Choroid plexus epithelial cell (primary cell): ENCODE measurements around the gene NXF1.
A peak's percentile ranks its signal among the peaks of the same experiment; 100 is the strongest.
"Not testable (repeated sequence)": the region's sequence is repeated elsewhere in the genome, so short reads cannot be mapped to it uniquely, and the experiment has no call there.

Experiments
- DNase-seq: peaks from one replicate; pipeline ENCODE4 v3.0.0-alpha.2; 2010; ENCODE audit warnings: low read depth
- H3K4me3 ChIP-seq: 2 replicates; pipeline ENCODE4 v1.5.1; 2011; ENCODE audit warnings: low read depth, mild to moderate bottlenecking, control low read depth, low read length, moderate library complexity
- CTCF ChIP-seq: conservative IDR thresholded peaks from 2 replicates; pipeline ENCODE4 v1.5.1; 2011; ENCODE audit warnings: low read depth, mild to moderate bottlenecking, control low read depth, inconsistent platforms, low read length, moderate library complexity

The NXF1 gene

GRCh38 chr11:62830904-62831519 is 25.8 kb upstream of the NXF1 start:
- peak overlapping the region; percentile 89 for H3K4me3 ChIP-seq
- TF ChIP-seq CTCF: no peak
- DNase-seq: no peak

DNA sequence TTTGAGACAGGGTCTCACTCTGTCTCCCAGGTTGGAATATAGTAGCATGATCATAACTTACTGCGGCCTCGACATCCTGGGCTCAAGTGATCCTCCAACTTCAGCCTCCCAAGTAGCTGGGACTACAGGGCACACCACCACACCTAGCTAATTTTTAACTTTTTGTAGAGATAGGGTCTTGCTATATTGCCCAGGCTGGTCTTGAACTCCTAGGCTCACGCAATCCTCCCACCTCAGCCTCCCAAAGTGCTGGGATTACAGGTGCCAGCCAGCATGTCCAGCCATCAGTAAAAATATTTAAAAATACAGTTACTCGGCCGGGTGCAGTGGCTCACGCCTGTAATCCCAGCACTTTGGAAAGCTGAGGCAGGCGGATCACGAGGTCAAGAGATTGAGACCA is 22.9 kb upstream of the NXF1 start:
- not testable (repeated sequence) for DNase-seq

GRCh38 chr11:62823677-62824076 is 18.4 kb upstream of the NXF1 start:
- no peak for DNase-seq
- H3K4me3 ChIP-seq: no peak overlapping the region
- TF ChIP-seq CTCF: no peak

More for the DNA sequence above, 22.9 kb upstream of the NXF1 start:
- not testable (repeated sequence) for H3K4me3 ChIP-seq

- TF ChIP-seq CTCF: no peak
- H3K4me3 ChIP-seq: no peak overlapping the region
- DNase-seq: no peak
Observed at GRCh38 chr11:62817129-62817528, 11.9 kb upstream of the NXF1 start.

- TF ChIP-seq CTCF: no peak
- DNase-seq: no peak
- H3K4me3 ChIP-seq: no peak overlapping the region
Observed at GRCh38 chr11:62816557-62816956, 11.3 kb upstream of the NXF1 start.

- no peak overlapping the region for H3K4me3 ChIP-seq
- no peak for TF ChIP-seq CTCF
- DNase-seq: no peak
Observed at GRCh38 chr11:62811659-62812058, 6.4 kb upstream of the NXF1 start.

DNA sequence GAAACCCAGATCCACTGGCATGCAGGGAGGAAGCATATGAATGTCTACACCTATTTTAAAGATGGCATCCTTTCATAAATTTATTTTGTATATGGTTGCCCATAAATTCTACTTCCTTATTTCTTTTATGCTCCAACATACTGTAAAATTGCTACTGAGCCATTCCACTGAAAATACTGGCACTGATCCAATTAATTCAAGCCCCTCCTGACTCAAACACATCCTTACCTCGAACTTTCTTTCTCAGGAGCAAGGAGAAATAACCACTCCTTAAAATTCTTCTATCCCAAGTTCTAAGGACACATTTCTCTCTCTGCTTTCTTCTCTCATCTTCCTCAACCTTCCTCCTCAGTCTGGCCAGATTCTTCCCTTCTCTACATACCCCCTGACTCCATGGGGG is 5.5 kb upstream of the NXF1 start:
- no peak for TF ChIP-seq CTCF

More for the DNA sequence above, 5.5 kb upstream of the NXF1 start:
- H3K4me3 ChIP-seq: no peak overlapping the region
- DNase-seq: no peak
